Dermis blood vessel endothelial cell (primary cell): ENCODE measurements around the gene ASIC2. TPM values are rescaled to one million over a fixed set of nuclear protein-coding genes. Genes with fewer than 3 reads are reported as not detected.
"Not testable (repeated sequence)": the region's sequence is repeated elsewhere in the genome, so short reads cannot be mapped to it uniquely, and the experiment has no call there.

Experiments
- DNase-seq: peaks from one replicate; pipeline ENCODE4 v3.0.0; 2010
- total RNA-seq: library from RNA; depleted of rRNA; stranded (reverse); fragments of >200 nt; gene quantifications from 2 replicates; pipeline ENCODE4 v1.2.3, GENCODE V29; 2014

Gene ASIC2
- total RNA-seq, 1 donor from 2014 or later = 0.17 TPM

GRCh38 chr17:32976131-32976530 lies 317.0 kb downstream of the ASIC2 start:
- no peak for DNase-seq

GRCh38 chr17:32971171-32971570 lies 321.9 kb downstream of the ASIC2 start:
- no peak for DNase-seq

- DNase-seq = no peak
Measured at GRCh38 chr17:32970281-32970680, 322.8 kb downstream of the ASIC2 start.

- not testable (repeated sequence) for DNase-seq
Measured at GRCh38 chr17:32969231-32969630, 323.9 kb downstream of the ASIC2 start.

GRCh38 chr17:32964541-32964940 lies 328.6 kb downstream of the ASIC2 start:
- no peak for DNase-seq
